NT2/D1 (cell line): ENCODE data around the gene LHX5.

Experiments
- DNase-seq: peaks from one replicate; pipeline ENCODE4 v3.0.0-alpha.2; 2011; ENCODE audit warnings: low read depth, low spot score
- H3K27me3 ChIP-seq: 2 replicates; pipeline ENCODE4 v1.6.0; 2011; ENCODE audit warnings: mild to moderate bottlenecking; ENCODE audit not compliant: insufficient read length, insufficient read depth
- H3K36me3 ChIP-seq: 2 replicates; pipeline ENCODE4 v1.6.1; 2011; ENCODE audit warnings: mild to moderate bottlenecking, low read length, mixed read lengths; ENCODE audit not compliant: insufficient read depth, insufficient read length
- H3K4me1 ChIP-seq: 2 replicates; pipeline ENCODE4 v1.5.1; 2011; ENCODE audit not compliant: insufficient read depth, insufficient read length
- H3K4me3 ChIP-seq: 2 replicates; pipeline ENCODE4 v1.5.1; 2011; ENCODE audit warnings: low read depth; ENCODE audit not compliant: insufficient read length
- H3K9ac ChIP-seq: 2 replicates; pipeline ENCODE4 v1.6.0; 2011; ENCODE audit warnings: low read depth; ENCODE audit not compliant: insufficient read length
- H3K9me3 ChIP-seq: 2 replicates; pipeline ENCODE4 v1.5.1; 2011; ENCODE audit warnings: mild to moderate bottlenecking, low read length; ENCODE audit not compliant: insufficient read depth
- SUZ12 ChIP-seq: IDR thresholded peaks from 2 replicates; pipeline ENCODE4 v1.6.1; 2011; ENCODE audit not compliant: insufficient read length, insufficient read depth; ENCODE audit errors: extremely low read depth
- YY1 ChIP-seq: IDR thresholded peaks from 2 replicates; pipeline ENCODE4 v1.6.1; 2011; ENCODE audit not compliant: insufficient read length, insufficient read depth
- ZNF274 ChIP-seq: IDR thresholded peaks from 2 replicates; pipeline ENCODE4 v1.6.1; 2011; ENCODE audit warnings: mild to moderate bottlenecking, low read depth, low read length

Gene LHX5

GRCh38 chr12:113418213-113418879 lies 53.3 kb downstream of the LHX5 start:
- H3K27me3 ChIP-seq, result no peaks in the 10 kb centered on the region

GRCh38 chr12:113416091-113416754 lies 55.4 kb downstream of the LHX5 start:
- TF ChIP-seq SUZ12 (no peak), ZNF274 (no peak), YY1 (no peak)
- no peak for DNase-seq
- peaks cover 4% of the 10 kb centered on the region for H3K4me1 ChIP-seq

More at GRCh38 chr12:113418213-113418879, 53.3 kb downstream of the LHX5 start:
- H3K9me3 ChIP-seq, result no peaks in the 10 kb centered on the region
- H3K4me1 ChIP-seq, result peaks cover 4% of the 10 kb centered on the region
- no peak overlapping the region for H3K4me3 ChIP-seq
- H3K9ac ChIP-seq, result no peak overlapping the region
- no peaks in the 10 kb centered on the region for H3K36me3 ChIP-seq
- TF ChIP-seq YY1, result no peak
- TF ChIP-seq ZNF274, result no peak
- no peak for TF ChIP-seq SUZ12
- no peak for DNase-seq

DNA sequence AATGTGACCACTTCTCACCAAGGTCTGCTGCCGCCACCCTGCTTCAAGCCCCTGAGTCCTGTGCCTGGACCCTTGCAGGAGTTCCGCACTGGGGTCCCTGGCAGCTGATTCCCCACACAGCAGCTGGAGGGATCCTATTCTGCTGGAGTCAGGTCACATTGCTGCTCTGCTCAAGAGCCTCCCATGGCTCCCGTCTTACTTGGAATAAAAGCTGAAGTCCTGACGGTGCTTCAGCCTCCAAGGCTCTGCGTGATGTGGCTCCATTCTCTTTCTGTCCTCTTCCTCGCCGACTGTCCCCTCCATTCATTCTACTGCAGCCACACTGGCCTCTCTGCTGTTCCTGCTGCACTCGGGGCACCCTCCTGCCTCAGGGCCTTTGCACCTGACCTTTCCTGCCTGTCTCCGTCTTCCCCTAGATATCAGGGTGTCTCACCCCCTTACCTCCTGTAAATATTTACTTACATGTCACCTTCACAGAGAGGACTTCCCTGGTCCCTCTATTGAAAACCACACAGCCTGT lies 57.1 kb downstream of the LHX5 start:
- Histone ChIP-seq H3K9ac (no peak overlapping the region), H3K9me3 (no peaks in the 10 kb centered on the region), H3K36me3 (no peaks in the 10 kb centered on the region), H3K4me1 (peaks cover 4% of the 10 kb centered on the region), H3K4me3 (no peak overlapping the region), H3K27me3 (no peaks in the 10 kb centered on the region)
- no peak for DNase-seq
- no peak for TF ChIP-seq YY1
- no peak for TF ChIP-seq SUZ12
- TF ChIP-seq ZNF274, result no peak

More at GRCh38 chr12:113416091-113416754, 55.4 kb downstream of the LHX5 start:
- Histone ChIP-seq H3K4me3 (no peak overlapping the region), H3K9me3 (no peaks in the 10 kb centered on the region), H3K9ac (peak overlapping the region; percentile 18), H3K27me3 (no peaks in the 10 kb centered on the region), H3K36me3 (no peaks in the 10 kb centered on the region)

- H3K9me3 ChIP-seq, result no peaks in the 10 kb centered on the region
- peaks cover 4% of the 10 kb centered on the region for H3K4me1 ChIP-seq
- H3K4me3 ChIP-seq, result no peak overlapping the region
- H3K36me3 ChIP-seq, result no peaks in the 10 kb centered on the region
- no peak for TF ChIP-seq YY1
- TF ChIP-seq ZNF274, result no peak
- TF ChIP-seq SUZ12, result no peak
- no peak overlapping the region for H3K9ac ChIP-seq
- H3K27me3 ChIP-seq, result no peaks in the 10 kb centered on the region
- DNase-seq, result peak; percentile 16
These were observed 58.2 kb downstream of the LHX5 start for GRCh38 chr12:113413488-113413939.
